SK-N-SH treated with all-trans-retinoic acid at 6 μM for 48 hours (cell line): ENCODE results near the gene NPAS3.

Experiments
- OSR1 ChIP-seq: fragments of 250-450 bp; sonication (Bioruptor Pico); IDR thresholded peaks from 2 replicates; pipeline ENCODE4 v1.8.0; 2022; ENCODE audit warnings: moderate library complexity, mild to moderate bottlenecking, inconsistent platforms
- SNAI2 ChIP-seq: fragments of 250-450 bp; sonication (Bioruptor Pico); IDR thresholded peaks from 2 replicates; pipeline ENCODE4 v1.5.0; 2020; ENCODE audit warnings: mild to moderate bottlenecking, moderate library complexity
- TOX ChIP-seq: fragments of 250-450 bp; sonication (Bioruptor Pico); IDR thresholded peaks from 2 replicates; pipeline ENCODE4 v1.8.0; 2021; ENCODE audit warnings: mild to moderate bottlenecking, moderate library complexity, borderline replicate concordance
- ZFP30 ChIP-seq: fragments of 450-650 bp; formaldehyde crosslinking; IDR thresholded peaks from 2 replicates; pipeline ENCODE4 v1.5.0; 2022; ENCODE audit warnings: mild to moderate bottlenecking, moderate library complexity
- ZNF565 ChIP-seq: fragments of 450-650 bp; formaldehyde crosslinking; conservative IDR thresholded peaks from 2 replicates; pipeline ENCODE4 v1.5.0; 2020; ENCODE audit warnings: low read depth, mild to moderate bottlenecking, moderate library complexity
- TF ChIP-seq, protein P1 (sequence below): fragments of 250-450 bp; sonication (Bioruptor Pico); IDR thresholded peaks from 2 replicates; pipeline ENCODE4 v1.5.0; 2020; ENCODE audit warnings: mild to moderate bottlenecking, moderate library complexity
- TF ChIP-seq, protein P2 (sequence below): fragments of 250-450 bp; sonication (Bioruptor Pico); IDR thresholded peaks from 2 replicates; pipeline ENCODE4 v1.8.0; 2020; ENCODE audit warnings: mild to moderate bottlenecking, moderate library complexity, borderline replicate concordance

DNA sequence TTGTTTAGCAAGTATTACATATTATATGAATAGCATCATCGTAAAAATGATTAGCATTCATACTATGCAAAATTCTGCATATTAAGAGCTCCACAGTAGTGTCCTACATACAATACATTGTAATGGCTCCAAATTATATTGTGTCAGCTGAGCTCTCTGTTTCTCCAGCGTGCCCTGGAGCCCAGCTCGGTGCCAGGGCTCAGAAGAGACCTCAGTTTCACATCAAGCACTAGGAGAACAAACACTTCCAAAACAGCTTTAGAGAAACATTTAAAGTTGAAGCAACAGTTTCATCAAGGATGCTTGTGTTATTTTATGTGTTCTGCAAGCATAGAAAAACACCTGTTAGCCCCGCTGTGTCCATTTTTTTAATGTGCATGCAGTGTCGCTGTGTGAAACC, 555.3 kb downstream of the NPAS3 start:
- TF ChIP-seq TOX (CRISPR knock-in tag): no peak
- no peak for TF ChIP-seq ZFP30 (CRISPR knock-in tag)
- no peak for TF ChIP-seq ZNF565 (CRISPR knock-in tag)
- TF ChIP-seq OSR1: no peak
- TF ChIP-seq, protein P1, sequence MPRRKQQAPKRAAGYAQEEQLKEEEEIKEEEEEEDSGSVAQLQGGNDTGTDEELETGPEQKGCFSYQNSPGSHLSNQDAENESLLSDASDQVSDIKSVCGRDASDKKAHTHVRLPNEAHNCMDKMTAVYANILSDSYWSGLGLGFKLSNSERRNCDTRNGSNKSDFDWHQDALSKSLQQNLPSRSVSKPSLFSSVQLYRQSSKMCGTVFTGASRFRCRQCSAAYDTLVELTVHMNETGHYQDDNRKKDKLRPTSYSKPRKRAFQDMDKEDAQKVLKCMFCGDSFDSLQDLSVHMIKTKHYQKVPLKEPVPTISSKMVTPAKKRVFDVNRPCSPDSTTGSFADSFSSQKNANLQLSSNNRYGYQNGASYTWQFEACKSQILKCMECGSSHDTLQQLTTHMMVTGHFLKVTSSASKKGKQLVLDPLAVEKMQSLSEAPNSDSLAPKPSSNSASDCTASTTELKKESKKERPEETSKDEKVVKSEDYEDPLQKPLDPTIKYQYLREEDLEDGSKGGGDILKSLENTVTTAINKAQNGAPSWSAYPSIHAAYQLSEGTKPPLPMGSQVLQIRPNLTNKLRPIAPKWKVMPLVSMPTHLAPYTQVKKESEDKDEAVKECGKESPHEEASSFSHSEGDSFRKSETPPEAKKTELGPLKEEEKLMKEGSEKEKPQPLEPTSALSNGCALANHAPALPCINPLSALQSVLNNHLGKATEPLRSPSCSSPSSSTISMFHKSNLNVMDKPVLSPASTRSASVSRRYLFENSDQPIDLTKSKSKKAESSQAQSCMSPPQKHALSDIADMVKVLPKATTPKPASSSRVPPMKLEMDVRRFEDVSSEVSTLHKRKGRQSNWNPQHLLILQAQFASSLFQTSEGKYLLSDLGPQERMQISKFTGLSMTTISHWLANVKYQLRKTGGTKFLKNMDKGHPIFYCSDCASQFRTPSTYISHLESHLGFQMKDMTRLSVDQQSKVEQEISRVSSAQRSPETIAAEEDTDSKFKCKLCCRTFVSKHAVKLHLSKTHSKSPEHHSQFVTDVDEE (CRISPR knock-in tag): no peak
- TF ChIP-seq, protein P2, sequence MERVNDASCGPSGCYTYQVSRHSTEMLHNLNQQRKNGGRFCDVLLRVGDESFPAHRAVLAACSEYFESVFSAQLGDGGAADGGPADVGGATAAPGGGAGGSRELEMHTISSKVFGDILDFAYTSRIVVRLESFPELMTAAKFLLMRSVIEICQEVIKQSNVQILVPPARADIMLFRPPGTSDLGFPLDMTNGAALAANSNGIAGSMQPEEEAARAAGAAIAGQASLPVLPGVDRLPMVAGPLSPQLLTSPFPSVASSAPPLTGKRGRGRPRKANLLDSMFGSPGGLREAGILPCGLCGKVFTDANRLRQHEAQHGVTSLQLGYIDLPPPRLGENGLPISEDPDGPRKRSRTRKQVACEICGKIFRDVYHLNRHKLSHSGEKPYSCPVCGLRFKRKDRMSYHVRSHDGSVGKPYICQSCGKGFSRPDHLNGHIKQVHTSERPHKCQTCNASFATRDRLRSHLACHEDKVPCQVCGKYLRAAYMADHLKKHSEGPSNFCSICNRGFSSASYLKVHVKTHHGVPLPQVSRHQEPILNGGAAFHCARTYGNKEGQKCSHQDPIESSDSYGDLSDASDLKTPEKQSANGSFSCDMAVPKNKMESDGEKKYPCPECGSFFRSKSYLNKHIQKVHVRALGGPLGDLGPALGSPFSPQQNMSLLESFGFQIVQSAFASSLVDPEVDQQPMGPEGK (CRISPR knock-in tag): no peak
- no peak for TF ChIP-seq SNAI2 (CRISPR knock-in tag)
